GM18505 (cell line): Measurements from ENCODE around the gene RAD18.

Experiments used
- ATAC-seq: cut with Tn5 transposase; IDR thresholded peaks from one replicate; pipeline ENCODE4 v1.9.1; 2021; ENCODE audit not compliant: unreplicated experiment
- POLR2A ChIP-seq: IDR thresholded peaks from 4 replicates; pipeline ENCODE4 v1.6.1; 2011; ENCODE audit warnings: borderline replicate concordance; ENCODE audit not compliant: insufficient read depth, insufficient read length; ENCODE audit errors: extremely low read depth

RAD18 gene

DNA sequence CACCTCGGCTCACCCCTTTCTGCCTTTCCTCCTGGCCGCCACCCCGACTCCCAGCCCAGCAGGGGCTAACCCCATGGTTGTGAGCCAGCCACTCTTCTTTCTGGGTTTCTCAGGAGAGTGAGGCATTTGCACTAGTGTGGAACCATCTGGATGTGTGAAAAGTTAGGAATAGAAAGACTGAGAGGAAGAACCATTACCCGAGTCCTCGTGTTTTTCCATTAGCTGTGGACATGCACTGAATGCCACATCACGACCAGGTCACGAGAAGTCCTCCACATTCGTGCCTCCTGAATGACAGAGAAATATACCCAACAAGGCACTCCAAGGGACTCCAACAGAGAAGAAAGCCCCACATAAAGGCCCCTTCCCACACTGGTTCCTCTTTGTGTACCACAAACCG is 18.0 kb upstream of the RAD18 start:
- no peak for ATAC-seq
- TF ChIP-seq POLR2A: no peak

DNA sequence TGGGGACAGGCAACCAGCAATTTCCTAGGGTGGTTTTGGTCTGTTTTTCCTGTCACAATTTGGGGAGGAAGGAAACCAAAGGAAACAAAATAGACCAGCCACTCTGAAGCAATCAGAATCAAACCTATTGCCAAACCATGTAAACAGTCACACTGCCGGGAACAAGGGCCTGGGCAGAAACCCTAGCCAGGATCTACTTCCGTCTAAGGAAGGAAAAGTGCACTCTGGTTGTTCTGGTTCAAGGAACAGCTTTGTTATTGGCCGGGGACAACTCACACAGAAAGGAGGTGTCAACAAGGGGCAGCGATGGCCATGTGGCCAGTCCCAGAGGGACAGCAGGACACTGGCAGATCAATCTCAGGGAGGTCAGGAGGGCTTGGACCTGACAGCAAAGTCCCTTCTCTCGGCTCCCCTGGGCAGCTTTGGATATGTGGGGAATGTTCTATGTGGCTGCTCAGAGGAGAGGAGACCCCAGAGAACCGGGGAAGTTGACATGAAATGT is 17.5 kb upstream of the RAD18 start:
- no peak for ATAC-seq
- TF ChIP-seq POLR2A: no peak

DNA sequence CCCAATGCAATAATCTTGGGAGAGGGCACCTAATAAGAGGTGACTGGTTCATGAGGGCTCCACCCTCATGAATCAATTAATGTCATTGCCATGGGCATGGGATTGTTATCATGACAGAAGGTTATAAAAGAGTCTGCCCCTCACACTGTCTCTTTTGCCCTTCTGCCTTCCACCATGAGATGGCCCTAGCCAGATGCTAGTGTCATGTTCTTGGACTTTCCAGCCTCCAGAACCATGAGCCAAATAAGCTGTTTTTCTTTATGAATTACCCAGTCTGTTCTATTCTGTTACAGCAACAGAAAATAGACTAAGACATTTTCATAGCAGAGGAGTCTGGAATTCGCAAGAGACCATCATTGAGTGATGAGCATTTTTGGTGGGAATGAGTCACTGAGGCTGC is 16.0 kb upstream of the RAD18 start:
- ATAC-seq: no peak
- TF ChIP-seq POLR2A: no peak

DNA sequence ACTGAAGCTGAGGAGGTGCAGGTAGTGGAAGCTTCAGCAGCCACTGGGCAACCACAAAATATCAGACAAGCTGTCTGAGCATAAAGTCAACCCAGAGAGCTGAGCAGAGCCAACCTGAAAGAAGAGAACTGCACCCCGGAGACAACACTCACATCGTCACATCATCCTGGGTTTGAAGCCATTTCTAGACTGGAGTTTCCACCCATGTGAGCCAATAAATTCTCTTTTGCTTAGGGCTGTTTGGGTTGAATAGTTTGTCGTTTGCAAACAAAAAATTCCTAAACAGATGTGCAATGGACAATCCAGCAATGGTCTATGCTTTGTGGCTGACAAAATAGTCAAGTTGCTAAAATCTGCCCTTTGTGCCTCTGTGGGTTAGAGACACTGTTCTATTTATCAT is 15.3 kb upstream of the RAD18 start:
- no peak for TF ChIP-seq POLR2A
- ATAC-seq: no peak

DNA sequence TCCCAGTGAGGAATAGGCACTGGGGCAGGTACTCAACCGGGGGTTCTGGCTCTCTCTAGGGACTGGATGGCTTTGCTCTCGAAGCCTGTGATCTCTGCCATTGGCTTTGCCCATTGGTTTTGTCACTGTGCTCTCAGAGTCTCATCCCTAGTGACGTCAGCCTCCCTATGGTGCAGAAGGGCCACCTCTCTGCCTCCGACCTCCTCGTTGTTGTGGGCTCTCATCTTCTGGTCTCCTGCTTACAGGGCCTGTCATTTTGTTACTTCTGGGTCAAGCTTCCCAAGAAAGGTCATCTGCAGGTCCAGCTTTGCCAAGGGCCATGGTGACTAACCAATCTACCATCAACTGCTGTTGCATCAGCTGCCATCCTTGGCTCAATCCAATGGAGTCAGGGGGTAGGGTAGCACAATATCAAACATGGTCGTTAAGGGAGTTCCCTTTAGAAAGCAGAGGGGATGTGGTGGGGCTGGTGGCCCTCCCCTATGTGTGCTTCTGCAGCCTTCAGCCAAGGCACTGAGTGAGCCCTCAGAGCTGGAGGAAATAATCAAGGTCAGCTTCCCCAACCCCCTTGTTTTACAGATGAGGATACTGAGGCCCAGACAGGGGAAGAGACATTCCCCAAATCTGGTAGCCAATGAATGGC is 13.4 kb upstream of the RAD18 start:
- no peak for ATAC-seq
- TF ChIP-seq POLR2A: no peak

DNA sequence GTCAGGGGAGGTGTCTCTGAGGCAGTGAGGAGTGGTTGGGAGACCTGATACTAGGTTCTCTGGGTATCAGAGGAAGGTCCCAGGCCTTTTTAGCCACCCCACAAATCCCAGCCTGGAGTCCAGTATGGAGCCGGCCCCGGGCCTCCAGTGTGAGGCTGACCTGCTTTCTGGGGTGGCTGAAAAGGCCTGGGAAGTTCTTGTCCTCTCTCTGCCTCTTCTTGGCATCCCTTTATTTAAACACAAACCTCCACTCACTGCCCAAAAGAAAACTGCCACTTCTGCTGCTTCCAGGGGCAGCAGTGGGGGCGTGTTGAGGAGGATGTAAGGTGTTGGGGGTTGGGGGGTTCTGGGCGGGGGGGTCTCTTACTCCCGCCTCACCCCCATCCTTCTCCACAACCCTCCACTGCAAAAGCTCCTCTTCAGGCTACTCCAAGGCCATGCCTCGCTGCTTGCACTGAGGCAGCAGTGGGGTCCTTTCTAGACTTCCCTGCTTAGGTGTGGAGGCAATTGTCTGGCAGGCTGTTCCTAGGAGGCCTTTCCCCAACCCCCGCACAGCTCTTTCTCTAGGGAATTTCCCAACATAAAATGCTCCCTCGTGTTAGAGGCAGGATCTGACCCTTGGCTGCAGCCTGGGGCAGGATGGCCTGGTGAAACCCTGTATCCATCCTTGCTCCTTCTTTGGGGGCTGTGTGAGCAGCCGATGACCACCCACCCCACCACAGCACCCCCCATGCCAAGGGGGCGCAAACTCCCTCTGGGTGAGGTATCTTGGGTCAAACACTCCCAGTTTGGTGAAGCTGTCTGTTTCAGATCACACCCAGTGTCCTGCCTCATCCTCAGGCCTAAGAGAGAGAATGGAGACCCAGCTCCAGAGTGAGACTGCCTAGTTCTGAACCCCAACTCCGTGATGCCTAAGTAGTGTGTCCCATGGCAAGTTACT is 12.1 kb upstream of the RAD18 start:
- TF ChIP-seq POLR2A: no peak
- ATAC-seq: no peak

DNA sequence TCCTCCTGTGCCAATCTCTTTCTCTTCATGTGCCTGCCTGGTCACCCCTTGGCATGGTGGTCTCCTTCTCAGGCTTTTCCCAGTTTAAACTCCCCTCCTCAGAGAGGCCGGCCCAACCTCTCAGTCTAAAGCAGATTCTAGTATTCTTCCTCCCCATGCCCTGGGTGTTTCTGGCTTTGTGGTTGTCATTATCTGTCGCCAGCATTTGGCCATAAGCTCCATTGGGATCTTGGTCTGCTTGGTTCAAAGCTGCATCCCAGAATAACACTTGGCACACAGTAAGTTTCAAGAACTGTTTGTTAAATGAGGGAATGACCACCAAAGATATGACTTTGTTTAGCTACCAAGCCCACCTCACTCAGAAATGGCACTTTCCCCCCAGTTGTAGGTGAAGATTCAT is 11.2 kb upstream of the RAD18 start:
- ATAC-seq: no peak
- TF ChIP-seq POLR2A: no peak

DNA sequence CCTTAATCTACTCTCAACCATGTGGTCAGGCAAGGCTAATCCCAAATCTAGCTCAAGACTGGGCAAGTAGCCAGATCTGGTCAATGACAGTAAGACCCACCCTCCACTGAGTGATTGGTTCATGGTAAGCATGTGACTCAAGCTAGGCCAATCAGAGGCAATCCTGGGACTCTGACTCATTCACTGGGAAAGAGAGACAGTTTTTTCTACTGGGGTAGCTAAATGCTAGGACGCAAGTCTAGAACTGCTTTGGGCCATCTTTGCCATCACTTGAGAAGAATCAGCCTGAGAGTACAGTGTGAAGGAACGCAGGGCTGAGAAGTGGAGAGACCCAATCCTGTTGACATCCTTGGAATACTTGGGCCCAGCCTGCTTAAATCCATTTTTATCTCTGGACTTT is 9.4 kb upstream of the RAD18 start:
- ATAC-seq: no peak
- no peak for TF ChIP-seq POLR2A

DNA sequence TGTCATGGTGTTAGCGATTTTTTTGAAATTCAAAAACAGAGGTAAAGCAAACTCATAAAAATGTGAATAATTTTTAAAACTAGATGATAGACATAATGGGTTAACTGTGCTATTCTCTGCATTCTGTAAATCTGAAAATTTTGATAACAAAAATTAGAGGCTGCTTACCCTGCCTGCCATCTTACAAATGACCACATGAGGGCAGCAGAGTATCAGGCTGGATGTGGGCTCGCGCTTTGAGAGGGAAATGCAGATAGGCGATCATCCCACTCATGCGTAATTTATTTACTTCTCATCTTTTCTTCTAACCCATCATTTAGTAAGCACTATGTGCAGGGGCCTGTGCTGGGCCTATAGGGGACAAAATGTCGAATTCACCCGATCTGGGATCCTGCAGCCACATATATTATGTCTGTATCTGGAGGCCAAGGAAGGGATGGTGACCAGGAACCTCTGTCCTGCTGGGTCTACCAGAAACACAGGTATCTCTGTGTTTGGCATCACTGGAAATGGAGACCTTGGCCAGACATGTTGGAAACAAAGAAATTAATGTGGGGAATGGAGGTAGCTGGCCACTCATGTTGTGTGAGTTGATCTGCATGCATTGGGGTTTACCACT is 7.8 kb upstream of the RAD18 start:
- TF ChIP-seq POLR2A: no peak

DNA sequence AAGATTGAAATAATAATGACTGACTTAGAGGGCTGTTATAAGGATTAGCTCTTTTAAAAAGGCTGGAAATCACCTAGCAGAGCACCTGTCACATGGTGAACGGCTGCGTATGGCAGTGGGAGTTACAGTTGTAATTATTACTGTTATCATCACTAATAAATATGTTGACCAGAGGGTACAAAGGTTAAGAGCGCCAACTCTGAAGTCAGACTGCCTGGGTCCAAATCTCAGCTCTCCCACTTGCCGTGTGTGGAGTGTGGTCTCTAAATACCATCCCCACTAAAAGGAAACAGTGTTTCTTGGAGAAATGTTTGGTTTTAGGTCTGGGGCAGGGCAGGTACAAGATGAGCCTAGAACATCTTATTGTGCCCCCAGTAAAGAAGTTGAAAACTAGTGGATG is 6.0 kb upstream of the RAD18 start:
- no peak for TF ChIP-seq POLR2A
- no peak for ATAC-seq

More for the DNA sequence above, 7.8 kb upstream of the RAD18 start:
- ATAC-seq: peak; percentile 51

DNA sequence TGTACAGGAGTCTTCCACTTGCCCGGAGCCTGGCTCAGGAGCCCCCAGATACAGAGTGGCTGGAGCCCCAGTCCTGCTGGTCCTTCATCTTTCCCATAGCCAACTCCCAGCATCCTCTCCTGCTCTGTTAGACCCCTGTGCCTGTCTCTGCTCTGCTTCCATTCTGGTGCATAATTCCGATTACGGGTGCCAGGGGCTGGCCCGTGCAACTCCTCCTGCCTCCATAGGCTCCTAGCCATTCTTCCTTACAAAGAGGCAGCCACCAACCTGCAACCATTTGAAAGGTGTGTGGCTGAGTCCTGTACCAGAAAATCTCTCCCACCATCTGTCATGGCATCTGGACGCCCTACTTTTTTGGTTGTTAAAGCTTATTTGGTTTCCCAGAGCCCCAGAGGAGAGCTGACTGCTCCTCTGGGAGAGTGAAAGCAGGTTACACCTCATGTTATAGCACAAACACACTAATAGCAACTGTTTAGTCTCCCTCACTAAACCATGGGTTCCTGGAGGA is 5.2 kb upstream of the RAD18 start:
- no peak for ATAC-seq
- no peak for TF ChIP-seq POLR2A

DNA sequence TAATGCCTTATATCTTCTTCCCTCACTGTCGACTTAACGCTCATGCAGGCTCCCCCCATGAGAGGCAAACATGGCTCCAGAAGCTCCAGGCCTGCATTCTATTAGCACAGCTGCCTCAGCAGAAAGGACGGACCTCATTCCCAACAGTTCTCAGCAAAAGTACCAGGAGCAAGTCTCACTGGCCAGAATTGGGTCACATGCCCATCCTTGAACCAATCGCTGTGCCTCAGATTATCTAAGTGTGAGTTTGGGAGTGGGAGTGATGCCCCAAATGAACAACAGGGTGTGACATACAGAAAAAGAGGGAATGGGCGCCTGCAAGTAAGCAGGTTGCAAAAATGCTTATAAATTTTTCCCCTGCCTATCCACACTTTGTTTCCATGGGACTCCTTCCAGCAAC is 4.3 kb upstream of the RAD18 start:
- TF ChIP-seq POLR2A: no peak
- ATAC-seq: no peak

DNA sequence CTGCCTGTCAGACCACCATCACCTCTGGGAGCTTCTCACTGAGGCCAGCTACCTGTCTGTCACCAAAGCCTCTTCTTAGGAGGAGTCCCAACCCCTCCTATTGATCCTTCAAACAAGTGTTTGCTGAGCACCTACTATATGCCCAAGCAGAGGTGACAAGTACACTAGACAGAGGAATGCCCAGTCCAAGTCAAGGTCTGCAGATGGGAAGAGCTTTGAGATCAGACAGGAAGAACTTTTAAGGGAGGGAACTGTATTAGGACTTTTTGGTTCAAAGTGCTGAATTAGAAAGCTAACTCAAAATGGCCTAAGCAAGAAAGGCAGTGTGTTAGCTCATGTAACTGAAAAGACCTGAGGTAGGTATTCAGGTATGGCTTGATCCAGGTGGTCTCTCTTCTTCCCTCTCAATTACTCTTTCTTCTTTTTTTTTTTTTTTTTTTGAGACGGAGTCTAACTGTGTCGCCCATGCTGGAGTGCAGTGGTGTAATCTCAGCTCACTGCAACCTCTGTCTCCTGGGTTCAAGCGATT is 3.6 kb upstream of the RAD18 start:
- no peak for TF ChIP-seq POLR2A
- ATAC-seq: no peak
